ENCODE results near the gene KCNG4.

DNA sequence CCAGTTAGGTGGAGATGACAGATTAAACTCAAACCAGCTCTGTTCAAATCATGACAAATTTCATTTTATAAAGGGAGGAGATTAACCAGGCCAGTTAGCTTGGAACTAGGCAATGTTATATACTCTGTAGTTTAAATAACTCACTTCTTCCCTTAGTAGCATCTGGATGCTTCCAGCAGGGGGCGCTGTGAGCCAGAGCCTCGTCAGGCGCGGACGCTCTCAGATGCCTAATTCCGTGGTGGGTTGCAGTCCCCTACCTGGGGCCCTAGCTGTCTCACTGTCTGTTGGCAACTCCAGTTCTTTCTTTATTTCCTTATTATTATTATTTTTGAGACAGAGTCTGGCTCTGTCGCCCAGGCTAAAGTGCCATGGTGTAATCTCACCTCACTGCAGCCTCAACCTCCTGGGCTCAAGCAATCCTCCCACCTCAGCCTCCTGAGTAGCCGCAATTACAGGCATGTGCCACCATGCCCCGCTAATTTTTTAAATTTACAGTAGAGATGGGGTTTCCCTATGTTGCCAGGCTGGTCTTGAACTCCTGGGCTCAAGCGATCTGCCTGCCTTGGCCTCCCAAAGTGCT, 37.5 kb upstream of the KCNG4 start:
- TF ChIP-seq POLR2AphosphoS5 (IDR thresholded peaks at IDR 0.05; ENCODE audit: borderline replicate concordance, low read depth, low read length) (no peak), EZH2 (IDR thresholded peaks at IDR 0.05) (no peak)
